HFF-Myc (cell line): ENCODE measurements around the gene GLS.
A peak's percentile ranks its signal among the peaks of the same experiment; 100 is the strongest.
"Not testable (repeated sequence)": the region's sequence is repeated elsewhere in the genome, so short reads cannot be mapped to it uniquely, and the experiment has no call there.

ENCODE experiments used
- DNase-seq: peaks from one replicate; pipeline ENCODE4 v3.0.0-alpha.2; 2011; ENCODE audit warnings: low read depth; ENCODE audit errors: extremely low read depth
- H3K4me3 ChIP-seq: replicated peaks from 2 replicates; pipeline ENCODE4 v1.5.1; 2011; ENCODE audit warnings: low read depth, mild to moderate bottlenecking, control low read depth, low read length
- TF ChIP-seq, protein P1 (sequence below): IDR thresholded peaks from 2 replicates; pipeline ENCODE4 v1.5.1; 2012; ENCODE audit warnings: mild to moderate bottlenecking, low read depth, low read length, control low read depth; ENCODE audit errors: missing control alignments

GLS gene

GRCh38 chr2:190882856-190883582 lies 2.4 kb downstream of the GLS start:
- TF ChIP-seq, protein P1, sequence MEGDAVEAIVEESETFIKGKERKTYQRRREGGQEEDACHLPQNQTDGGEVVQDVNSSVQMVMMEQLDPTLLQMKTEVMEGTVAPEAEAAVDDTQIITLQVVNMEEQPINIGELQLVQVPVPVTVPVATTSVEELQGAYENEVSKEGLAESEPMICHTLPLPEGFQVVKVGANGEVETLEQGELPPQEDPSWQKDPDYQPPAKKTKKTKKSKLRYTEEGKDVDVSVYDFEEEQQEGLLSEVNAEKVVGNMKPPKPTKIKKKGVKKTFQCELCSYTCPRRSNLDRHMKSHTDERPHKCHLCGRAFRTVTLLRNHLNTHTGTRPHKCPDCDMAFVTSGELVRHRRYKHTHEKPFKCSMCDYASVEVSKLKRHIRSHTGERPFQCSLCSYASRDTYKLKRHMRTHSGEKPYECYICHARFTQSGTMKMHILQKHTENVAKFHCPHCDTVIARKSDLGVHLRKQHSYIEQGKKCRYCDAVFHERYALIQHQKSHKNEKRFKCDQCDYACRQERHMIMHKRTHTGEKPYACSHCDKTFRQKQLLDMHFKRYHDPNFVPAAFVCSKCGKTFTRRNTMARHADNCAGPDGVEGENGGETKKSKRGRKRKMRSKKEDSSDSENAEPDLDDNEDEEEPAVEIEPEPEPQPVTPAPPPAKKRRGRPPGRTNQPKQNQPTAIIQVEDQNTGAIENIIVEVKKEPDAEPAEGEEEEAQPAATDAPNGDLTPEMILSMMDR = no peak
- no peak for DNase-seq
- peak overlapping the region; percentile 78 for H3K4me3 ChIP-seq

DNA sequence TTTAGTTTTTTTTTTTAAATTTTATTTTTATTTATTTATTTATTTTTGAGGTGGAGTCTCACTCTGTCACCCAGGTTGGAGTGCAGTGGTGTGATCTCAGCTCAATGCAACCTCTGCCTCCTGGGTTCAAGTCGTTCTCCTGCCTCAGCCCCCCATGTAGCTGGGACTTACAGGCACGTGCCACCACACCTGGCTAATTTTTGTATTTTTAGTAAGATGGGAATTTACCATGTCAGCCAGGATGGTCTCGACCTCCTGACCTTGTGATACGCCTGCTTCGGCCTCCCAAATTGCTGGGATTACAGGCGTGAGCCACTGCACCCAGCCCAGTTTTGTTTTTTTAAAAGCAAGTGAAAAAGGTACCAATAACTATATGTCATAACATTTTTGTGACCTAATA lies 5.2 kb downstream of the GLS start:
- H3K4me3 ChIP-seq, DNase-seq: not testable (repeated sequence)

GRCh38 chr2:190887089-190887488 lies 6.5 kb downstream of the GLS start:
- TF ChIP-seq, protein P1 = no peak
- H3K4me3 ChIP-seq = no peak overlapping the region
- no peak for DNase-seq

- DNase-seq = no peak
- TF ChIP-seq, protein P1 = no peak
- H3K4me3 ChIP-seq = no peak overlapping the region
Measured at GRCh38 chr2:190888449-190888848, 7.8 kb downstream of the GLS start.

DNA sequence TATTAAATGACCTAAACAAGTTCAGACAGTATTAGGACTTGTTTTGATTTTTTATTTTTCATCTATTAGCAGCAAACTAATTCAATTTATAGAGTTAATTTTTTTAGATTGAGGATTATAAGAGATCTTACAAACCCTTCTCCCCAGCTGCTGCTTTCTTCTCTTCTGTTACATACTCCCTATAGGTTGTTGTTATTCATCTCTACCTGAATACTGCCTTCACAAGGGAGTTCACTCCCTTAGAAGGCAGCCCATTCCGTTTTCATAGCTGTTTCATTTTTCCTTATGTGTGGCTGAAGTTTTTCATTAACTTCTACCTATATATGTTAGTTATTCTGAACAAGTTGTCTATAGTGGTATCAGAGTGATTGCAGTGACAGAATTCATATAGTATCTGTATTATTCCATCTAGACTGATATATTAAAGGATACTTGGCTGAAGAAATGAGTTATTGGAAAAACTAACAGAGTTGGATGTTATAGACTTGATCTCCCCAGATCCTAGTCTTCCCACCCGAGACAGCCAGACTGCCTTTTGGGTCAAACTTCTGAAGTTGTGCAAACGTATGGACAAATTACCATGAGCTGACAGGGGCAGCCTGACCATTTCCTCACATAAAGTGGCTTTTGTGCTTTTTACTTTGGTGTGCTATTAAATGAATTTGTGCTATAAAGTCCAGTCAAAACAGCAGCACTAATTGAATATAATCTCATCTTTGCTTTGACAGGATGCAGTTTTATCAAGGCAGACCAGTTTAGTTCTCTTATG lies 8.7 kb downstream of the GLS start:
- no peak overlapping the region for H3K4me3 ChIP-seq
- TF ChIP-seq, protein P1 = no peak
- DNase-seq = no peak

- DNase-seq = no peak
- no peak overlapping the region for H3K4me3 ChIP-seq
- TF ChIP-seq, protein P1 = no peak
Measured at GRCh38 chr2:190891372-190891771, 10.8 kb downstream of the GLS start.

- no peak overlapping the region for H3K4me3 ChIP-seq
- no peak for DNase-seq
Measured at GRCh38 chr2:190891889-190892288, 11.3 kb downstream of the GLS start.

More at GRCh38 chr2:190891889-190892288, 11.3 kb downstream of the GLS start:
- TF ChIP-seq, protein P1 = no peak
